KMS-11 (cell line): Measurements from ENCODE around the gene PLCG2.

ENCODE experiments used
- H2AFZ ChIP-seq: fragments of 200-600 bp; sonication (generic); 2 replicates; pipeline ENCODE4 v1.6.1; 2016; ENCODE audit warnings: antibody characterized with exemption, mixed run types, low read depth
- H3K27ac ChIP-seq: fragments of 200-600 bp; sonication (generic); 2 replicates; pipeline ENCODE4 v1.6.1; 2016; ENCODE audit warnings: mild to moderate bottlenecking, mixed run types
- H3K27me3 ChIP-seq: fragments of 200-600 bp; sonication (generic); 2 replicates; pipeline ENCODE4 v1.6.1; 2017; ENCODE audit warnings: mild to moderate bottlenecking, low read depth, mixed run types, moderate library complexity; ENCODE audit not compliant: insufficient read depth
- H3K36me3 ChIP-seq: fragments of 200-600 bp; sonication (generic); 2 replicates; pipeline ENCODE4 v1.6.1; 2017; ENCODE audit warnings: mild to moderate bottlenecking, mixed run types; ENCODE audit not compliant: insufficient read depth
- H3K4me1 ChIP-seq: fragments of 200-600 bp; sonication (generic); 2 replicates; pipeline ENCODE4 v1.6.1; 2016; ENCODE audit warnings: mild to moderate bottlenecking, low read depth, mixed run types; ENCODE audit not compliant: poor library complexity, severe bottlenecking
- H3K4me2 ChIP-seq: fragments of 200-600 bp; sonication (generic); 2 replicates; pipeline ENCODE4 v1.7.0; 2016; ENCODE audit warnings: mild to moderate bottlenecking, mixed run types
- H3K4me3 ChIP-seq: fragments of 200-600 bp; sonication (generic); IDR thresholded peaks from 2 replicates; pipeline ENCODE4 v1.6.1; 2017; ENCODE audit warnings: low read depth, low read length, mixed read lengths; ENCODE audit not compliant: insufficient read depth
- H3K79me2 ChIP-seq: fragments of 200-600 bp; sonication (generic); 2 replicates; pipeline ENCODE4 v1.6.1; 2016; ENCODE audit warnings: low read depth, mixed run types; ENCODE audit not compliant: insufficient read depth
- H3K9ac ChIP-seq: fragments of 200-600 bp; sonication (generic); 2 replicates; pipeline ENCODE4 v1.6.1; 2016; ENCODE audit warnings: mild to moderate bottlenecking, mixed run types
- H4K20me1 ChIP-seq: fragments of 200-600 bp; sonication (generic); 2 replicates; pipeline ENCODE4 v1.6.1; 2016; ENCODE audit warnings: mild to moderate bottlenecking, mixed run types; ENCODE audit not compliant: insufficient read depth
- CTCF ChIP-seq: fragments of 200-600 bp; sonication (generic); conservative IDR thresholded peaks from 2 replicates; pipeline ENCODE4 v1.6.1; 2017; ENCODE audit warnings: low read depth, mild to moderate bottlenecking, antibody characterized with exemption, low read length, moderate library complexity, mixed read lengths

The PLCG2 gene

DNA sequence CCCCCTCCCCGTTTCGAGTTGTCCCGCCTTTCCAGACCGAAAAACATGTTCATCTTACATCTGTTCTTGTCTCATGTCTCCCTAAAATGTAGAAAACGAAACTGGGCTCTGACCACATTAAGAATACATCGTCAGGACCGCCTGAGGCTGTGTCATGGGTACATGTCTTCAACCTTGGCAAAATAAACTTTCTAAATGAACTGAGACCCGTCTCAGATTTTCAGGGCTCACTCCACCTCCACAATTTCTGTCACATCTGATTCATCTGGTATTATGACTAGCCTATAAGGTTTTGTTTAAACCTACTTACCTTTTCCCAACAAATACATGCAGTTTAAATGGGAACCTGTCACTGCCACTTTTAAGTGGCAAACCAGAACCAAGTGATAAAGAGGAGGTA lies 231.6 kb downstream of the PLCG2 start:
- TF ChIP-seq CTCF: no peak
- peak overlapping the region; percentile 92 for H3K4me2 ChIP-seq
- no peaks in the 10 kb centered on the region for H3K36me3 ChIP-seq
- H3K9ac ChIP-seq: peak overlapping the region; percentile 61; the same call in 1 of the 2 replicates
- H3K4me1 ChIP-seq: peaks cover 6% of the 10 kb centered on the region
- H2AFZ ChIP-seq: peak overlapping the region; percentile 100
- H4K20me1 ChIP-seq: no peaks in the 10 kb centered on the region
- peak overlapping the region; percentile 65 for H3K4me3 ChIP-seq
- H3K79me2 ChIP-seq: no peaks in the 10 kb centered on the region; the same call in 1 of the 2 replicates
- no peaks in the 10 kb centered on the region for H3K27me3 ChIP-seq
- peak overlapping the region; percentile 53 for H3K27ac ChIP-seq

- no peak for TF ChIP-seq CTCF
- Histone ChIP-seq H3K4me3 (peak within 1 kb of the TSS; percentile 65), H4K20me1 (no peaks in the 10 kb centered on the region), H3K36me3 (no peaks in the 10 kb centered on the region), H3K4me1 (peaks cover 6% of the 10 kb centered on the region), H3K9ac (peak within 1 kb of the TSS; percentile 61; the same call in 1 of the 2 replicates), H3K4me2 (peak within 1 kb of the TSS; percentile 92), H2AFZ (peak within 1 kb of the TSS; percentile 100), H3K27me3 (no peaks in the 10 kb centered on the region), H3K27ac (peak within 1 kb of the TSS; percentile 53), H3K79me2 (no peaks in the 10 kb centered on the region; the same call in 1 of the 2 replicates)
These were observed 232.1 kb downstream of the PLCG2 start, which contains the start of gene SDR42E1 for GRCh38 chr16:82011199-82011641. TSS of gene SDR42E1 (minus strand) at chr16:82011470. CDS start at chr16:82000858, 10,612 bp downstream.
